Testis (tissue), 3 donors: ENCODE data around the gene C20orf202. TPM values are rescaled to one million over a fixed set of nuclear protein-coding genes. Genes with fewer than 3 reads are reported as not detected.
"Not testable (repeated sequence)": the region's sequence is repeated elsewhere in the genome, so short reads cannot be mapped to it uniquely, and the experiment has no call there.

Source experiments
- DNase-seq: peaks from one replicate; pipeline ENCODE4 v3.0.0-alpha.2; 2019
- H3K27ac ChIP-seq, 2 donors: fragments of 200-600 bp; sonication (generic); one replicate each; pipeline ENCODE4 v1.5.1; 2019
- H3K27me3 ChIP-seq: fragments of 200-600 bp; sonication (generic); one replicate; pipeline ENCODE4 v1.5.1; 2019
- H3K36me3 ChIP-seq: fragments of 200-600 bp; sonication (generic); one replicate; pipeline ENCODE4 v1.5.1; 2017; ENCODE audit warnings: low read depth; ENCODE audit errors: missing control alignments
- H3K4me1 ChIP-seq: fragments of 200-600 bp; sonication (generic); one replicate; pipeline ENCODE4 v1.5.1; 2019
- H3K4me3 ChIP-seq, 2 donors: fragments of 200-600 bp; sonication (generic); one replicate each; pipeline ENCODE4 v1.5.1; 2017 to 2019
- H3K9me3 ChIP-seq: fragments of 200-600 bp; sonication (generic); one replicate; pipeline ENCODE4 v1.5.1; 2017
- CTCF ChIP-seq, 3 experiments: fragments of 450-650 bp in 2 of 3; fragments of 200-600 bp in 1 of 3; sonication (generic) in 1 of 3; IDR thresholded peaks; one replicate each; pipeline ENCODE4 v1.5.1; 2016 to 2019; ENCODE audit warnings: antibody characterized with exemption in 3 of 3, mild to moderate bottlenecking in 2 of 3, moderate library complexity in 1 of 3
- POLR2A ChIP-seq: fragments of 450-650 bp; IDR thresholded peaks from one replicate; pipeline ENCODE4 v1.6.1; 2017; ENCODE audit warnings: antibody characterized with exemption, mild to moderate bottlenecking, moderate library complexity
- WGBS, 2 donors: methylation state at CpG; one replicate each; pipeline ENCODE4 v1.1.5; 2018; 5-methylcytosine and 5-hydroxymethylcytosine counted together
- intact Hi-C: fragments of 100-400 bp; cut with DNase I; formaldehyde crosslinking; loops from one replicate; pipeline ENCODE4 v1.15.1; 2023; ENCODE audit warnings: low total_unique reads
- polyA plus RNA-seq: library from polyadenylated mRNA; stranded (reverse); fragments of 350-450 nt; fragmentation: Illumina TruSeq; extraction: RNeasy Lipid Tissue Mini Kit (QIAGEN cat#74804); gene quantifications from one replicate; pipeline ENCODE4 v1.2.3, GENCODE V29; 2014; ENCODE audit warnings: low read depth, low replicate concordance; ENCODE audit not compliant: insufficient read depth
- total RNA-seq, 2 donors: library from RNA; depleted of rRNA; stranded (reverse); fragments of >200 nt; gene quantifications; one replicate each; pipeline ENCODE4 v1.2.3, GENCODE V29; 2016

The C20orf202 gene
- total and polyA plus RNA-seq, 3 donors from 2014 or later: 0.84 to 1.7 (median 1.1) TPM

- H3K27me3 ChIP-seq: no peaks in the 10 kb centered on the region
- no peak overlapping the region for H3K27ac ChIP-seq
- DNase-seq: no peak
- TF ChIP-seq POLR2A (no peak), CTCF (IDR thresholded peaks at IDR 0.05) (no peak)
- H3K9me3 ChIP-seq: no peaks in the 10 kb centered on the region
- no peaks in the 10 kb centered on the region for H3K36me3 ChIP-seq
- intact Hi-C loops: no loop called here
- H3K4me1 ChIP-seq: no peaks in the 10 kb centered on the region
- no peak overlapping the region for H3K4me3 ChIP-seq
- 82 to 84% methylated on average over 4 of the region's 4 CpGs for WGBS, 2 donors
These were observed 11.6 kb downstream of the C20orf202 start for GRCh38 chr20:1214838-1215261.

GRCh38 chr20:1215386-1216170 is 12.3 kb downstream of the C20orf202 start:
- H3K4me1 ChIP-seq: no peaks in the 10 kb centered on the region
- H3K4me3 ChIP-seq: no peak overlapping the region
- H3K27ac ChIP-seq: no peak overlapping the region
- intact Hi-C loops: no loop called here
- no peaks in the 10 kb centered on the region for H3K36me3 ChIP-seq
- H3K9me3 ChIP-seq: no peaks in the 10 kb centered on the region
- 76 to 84% methylated on average over 11 of the region's 11 CpGs for WGBS, 2 donors
- H3K27me3 ChIP-seq: no peaks in the 10 kb centered on the region
- TF ChIP-seq POLR2A: no peak
- no peak for TF ChIP-seq CTCF (IDR thresholded peaks at IDR 0.05)
- no peak for DNase-seq

- H3K4me3 ChIP-seq, H3K27ac ChIP-seq, H3K4me1 ChIP-seq, DNase-seq, H3K27me3 ChIP-seq, intact Hi-C loops, H3K9me3 ChIP-seq, H3K36me3 ChIP-seq: not testable (repeated sequence)
- 74 to 76% methylated on average over 18 to 19 of the region's 19 CpGs for whole genome bisulfite sequencing, 2 donors
These were observed 13.5 kb downstream of the C20orf202 start for GRCh38 chr20:1216527-1217427.

GRCh38 chr20:1222750-1223149 is 19.5 kb downstream of the C20orf202 start:
- H3K4me3 ChIP-seq, DNase-seq, H3K27me3 ChIP-seq, intact Hi-C loops, H3K27ac ChIP-seq, H3K9me3 ChIP-seq, H3K4me1 ChIP-seq, H3K36me3 ChIP-seq: not testable (repeated sequence)
- 93% methylated on average over 4 of the region's 4 CpGs for WGBS, 2 donors

GRCh38 chr20:1224205-1224890 is 21.1 kb downstream of the C20orf202 start:
- no peak for DNase-seq
- no peaks in the 10 kb centered on the region for H3K36me3 ChIP-seq
- no peak for TF ChIP-seq POLR2A
- TF ChIP-seq CTCF (IDR thresholded peaks at IDR 0.05): no peak
- H3K27me3 ChIP-seq: no peaks in the 10 kb centered on the region
- intact Hi-C loops: no loop called here
- H3K27ac ChIP-seq: no peak overlapping the region
- no peaks in the 10 kb centered on the region for H3K9me3 ChIP-seq
- peaks cover 6% of the 10 kb centered on the region for H3K4me1 ChIP-seq
- WGBS, 2 donors: 54 to 78% methylated on average over 18 to 20 of the region's 20 CpGs
- H3K4me3 ChIP-seq: no peak overlapping the region
